ENCODE measurements around the gene COQ3. TPM values are rescaled to one million over a fixed set of nuclear protein-coding genes. Genes with fewer than 3 reads are reported as not detected.

COQ3 gene
- total RNA-seq, 1 donor from 2014 or later, result 3.3 TPM

DNA sequence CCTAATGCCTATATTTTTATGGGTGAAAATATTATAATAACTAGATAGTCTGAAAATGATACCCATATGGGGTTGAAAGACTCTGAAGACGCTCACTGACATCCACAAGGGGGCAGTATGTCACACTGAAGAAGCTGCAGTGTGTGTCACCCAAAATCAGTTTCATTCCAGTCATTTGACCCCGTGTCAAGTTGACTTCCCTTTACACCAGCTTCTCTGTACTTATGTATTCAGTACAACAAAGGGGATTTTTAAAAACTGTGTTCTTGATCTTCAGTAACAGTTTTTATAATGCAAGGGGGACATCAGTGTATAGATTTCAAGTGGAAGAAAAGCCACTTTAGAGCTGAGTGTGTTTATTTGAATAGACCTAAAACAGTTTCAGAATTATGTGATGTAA is 63.8 kb downstream of the COQ3 start:
- no peaks in the 10 kb centered on the region for H3K27me3 ChIP-seq (ENCODE audit: control insufficient read depth, insufficient read depth, low read length)
- DNase-seq (ENCODE audit: low read depth), result peak; percentile 10
- H3K36me3 ChIP-seq (ENCODE audit: control insufficient read depth, insufficient read depth, low read length), result no peaks in the 10 kb centered on the region
- no peak overlapping the region for H3K4me3 ChIP-seq (ENCODE audit: low read depth, low read length)
- TF ChIP-seq, protein P1, sequence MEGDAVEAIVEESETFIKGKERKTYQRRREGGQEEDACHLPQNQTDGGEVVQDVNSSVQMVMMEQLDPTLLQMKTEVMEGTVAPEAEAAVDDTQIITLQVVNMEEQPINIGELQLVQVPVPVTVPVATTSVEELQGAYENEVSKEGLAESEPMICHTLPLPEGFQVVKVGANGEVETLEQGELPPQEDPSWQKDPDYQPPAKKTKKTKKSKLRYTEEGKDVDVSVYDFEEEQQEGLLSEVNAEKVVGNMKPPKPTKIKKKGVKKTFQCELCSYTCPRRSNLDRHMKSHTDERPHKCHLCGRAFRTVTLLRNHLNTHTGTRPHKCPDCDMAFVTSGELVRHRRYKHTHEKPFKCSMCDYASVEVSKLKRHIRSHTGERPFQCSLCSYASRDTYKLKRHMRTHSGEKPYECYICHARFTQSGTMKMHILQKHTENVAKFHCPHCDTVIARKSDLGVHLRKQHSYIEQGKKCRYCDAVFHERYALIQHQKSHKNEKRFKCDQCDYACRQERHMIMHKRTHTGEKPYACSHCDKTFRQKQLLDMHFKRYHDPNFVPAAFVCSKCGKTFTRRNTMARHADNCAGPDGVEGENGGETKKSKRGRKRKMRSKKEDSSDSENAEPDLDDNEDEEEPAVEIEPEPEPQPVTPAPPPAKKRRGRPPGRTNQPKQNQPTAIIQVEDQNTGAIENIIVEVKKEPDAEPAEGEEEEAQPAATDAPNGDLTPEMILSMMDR (IDR thresholded peaks at IDR 0.05; ENCODE audit: insufficient read depth, low read length, poor library complexity, severe bottlenecking), result peak; percentile 81

- no peak for DNase-seq (ENCODE audit: low read depth)
- TF ChIP-seq, protein P1 (IDR thresholded peaks at IDR 0.05; ENCODE audit: insufficient read depth, low read length, poor library complexity, severe bottlenecking), result no peak
- H3K27me3 ChIP-seq (ENCODE audit: control insufficient read depth, insufficient read depth, low read length), result no peaks in the 10 kb centered on the region
- no peaks in the 10 kb centered on the region for H3K36me3 ChIP-seq (ENCODE audit: control insufficient read depth, insufficient read depth, low read length)
- no peak overlapping the region for H3K4me3 ChIP-seq (ENCODE audit: low read depth, low read length)
Observed at GRCh38 chr6:99324996-99325395, 69.0 kb downstream of the COQ3 start.

Other genes starting within 250 kb of the COQ3 start
- gene FAXC, start 44.5 kb downstream of the COQ3 start, total RNA-seq, result 7.5 and 10.1 TPM in 2 replicates
- gene PNISR, start 31.1 kb upstream of the COQ3 start, total RNA-seq, result 29.2 and 32.3 TPM in 2 replicates
- 8.6 and 13.8 TPM in 2 replicates for gene USP45, start 121.2 kb upstream of the COQ3 start, total RNA-seq
- gene CCNC, start 174.5 kb upstream of the COQ3 start, total RNA-seq, result 69.8 and 85.9 TPM in 2 replicates
- 0.04 TPM in 1 of 2 replicates, not detected in the other for gene PRDM13, start 212.6 kb upstream of the COQ3 start, total RNA-seq

All from kidney epithelial cell (primary cell).